ENCODE results near the gene TRPV2.

DNA sequence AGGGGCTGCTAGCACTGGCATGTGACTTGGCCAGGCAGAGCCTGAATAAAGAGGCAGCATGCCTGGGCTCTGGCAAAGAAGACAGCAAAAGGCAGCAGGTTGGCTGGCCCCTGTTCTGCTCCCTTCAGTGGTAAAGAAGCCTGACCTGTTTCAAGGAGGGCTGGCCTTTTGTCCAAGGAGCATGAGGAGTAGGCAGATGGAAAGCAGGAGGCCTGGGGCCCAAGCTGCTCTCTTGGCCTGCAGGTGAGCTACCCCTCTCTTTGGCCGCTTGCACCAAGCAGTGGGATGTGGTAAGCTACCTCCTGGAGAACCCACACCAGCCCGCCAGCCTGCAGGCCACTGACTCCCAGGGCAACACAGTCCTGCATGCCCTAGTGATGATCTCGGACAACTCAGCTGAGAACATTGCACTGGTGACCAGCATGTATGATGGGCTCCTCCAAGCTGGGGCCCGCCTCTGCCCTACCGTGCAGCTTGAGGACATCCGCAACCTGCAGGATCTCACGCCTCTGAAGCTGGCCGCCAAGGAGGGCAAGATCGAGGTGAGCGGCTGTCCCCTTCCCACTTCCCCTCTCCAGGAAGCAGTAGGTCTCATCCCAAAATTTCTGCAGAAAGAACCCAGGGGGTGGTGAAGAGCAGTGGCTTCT, 8.0 kb downstream of the TRPV2 start:
- TF ChIP-seq, protein P1, sequence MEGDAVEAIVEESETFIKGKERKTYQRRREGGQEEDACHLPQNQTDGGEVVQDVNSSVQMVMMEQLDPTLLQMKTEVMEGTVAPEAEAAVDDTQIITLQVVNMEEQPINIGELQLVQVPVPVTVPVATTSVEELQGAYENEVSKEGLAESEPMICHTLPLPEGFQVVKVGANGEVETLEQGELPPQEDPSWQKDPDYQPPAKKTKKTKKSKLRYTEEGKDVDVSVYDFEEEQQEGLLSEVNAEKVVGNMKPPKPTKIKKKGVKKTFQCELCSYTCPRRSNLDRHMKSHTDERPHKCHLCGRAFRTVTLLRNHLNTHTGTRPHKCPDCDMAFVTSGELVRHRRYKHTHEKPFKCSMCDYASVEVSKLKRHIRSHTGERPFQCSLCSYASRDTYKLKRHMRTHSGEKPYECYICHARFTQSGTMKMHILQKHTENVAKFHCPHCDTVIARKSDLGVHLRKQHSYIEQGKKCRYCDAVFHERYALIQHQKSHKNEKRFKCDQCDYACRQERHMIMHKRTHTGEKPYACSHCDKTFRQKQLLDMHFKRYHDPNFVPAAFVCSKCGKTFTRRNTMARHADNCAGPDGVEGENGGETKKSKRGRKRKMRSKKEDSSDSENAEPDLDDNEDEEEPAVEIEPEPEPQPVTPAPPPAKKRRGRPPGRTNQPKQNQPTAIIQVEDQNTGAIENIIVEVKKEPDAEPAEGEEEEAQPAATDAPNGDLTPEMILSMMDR (IDR thresholded peaks at IDR 0.05; ENCODE audit: low read depth, low read length) = no peak
- TF ChIP-seq POLR2A (IDR thresholded peaks at IDR 0.05; ENCODE audit: extremely low read depth, insufficient read length) = no peak

Data from NB4 (cell line).